HG03439 (cell line): Measurements from ENCODE around the gene BORCS6.
"Not testable (repeated sequence)": the region's sequence is repeated elsewhere in the genome, so short reads cannot be mapped to it uniquely, and the experiment has no call there.

ENCODE experiments used
- ATAC-seq: cut with Tn5 transposase; IDR thresholded peaks from one replicate; pipeline ENCODE4 v1.9.1; 2021; ENCODE audit warnings: mild to moderate bottlenecking, moderate library complexity; ENCODE audit not compliant: unreplicated experiment

Gene BORCS6

DNA sequence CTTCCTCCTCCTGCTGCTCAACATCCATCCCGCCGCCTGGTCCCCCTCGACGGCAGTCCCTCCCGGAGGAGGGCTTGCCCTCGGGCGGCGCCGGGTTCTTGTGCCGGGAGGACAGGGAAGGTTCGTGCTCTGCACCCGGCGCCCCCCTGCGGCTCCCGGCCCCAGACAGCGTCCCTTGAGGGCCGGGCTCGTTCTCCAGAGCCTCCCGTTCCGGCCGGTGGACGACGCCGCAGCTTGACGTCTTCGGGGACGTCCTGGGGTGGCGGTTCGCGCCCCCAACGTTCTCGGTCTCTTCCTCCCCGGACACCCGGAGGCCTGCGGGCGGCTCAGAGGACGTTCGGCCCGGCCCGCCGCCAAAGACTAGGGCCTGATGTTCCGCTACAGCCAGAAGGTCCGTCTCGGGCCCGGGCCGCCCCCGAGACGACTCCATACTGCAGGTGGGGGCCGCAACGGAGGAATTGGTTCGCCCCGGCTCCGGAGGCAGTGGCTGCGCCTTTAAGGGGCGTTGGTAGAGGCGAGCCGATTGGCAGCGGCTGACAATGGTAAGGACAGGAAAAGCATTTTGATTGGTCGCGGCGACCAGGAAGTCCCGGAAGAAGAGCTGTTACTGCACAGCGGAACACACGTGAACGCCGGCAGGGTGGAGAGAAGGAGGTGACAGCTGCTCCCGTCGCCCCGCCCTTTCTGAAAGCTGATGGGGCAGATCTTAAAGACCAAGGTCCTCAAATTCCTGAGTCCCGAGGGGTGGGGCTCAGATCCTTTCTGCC lies at the start of gene BORCS6:
Gene BORCS6, minus strand, starts transcription at position 470 of the 767 bp plus-strand sequence. Its CDS starts 40 bp downstream, at position 430.
- peak; percentile 40 for ATAC-seq

DNA sequence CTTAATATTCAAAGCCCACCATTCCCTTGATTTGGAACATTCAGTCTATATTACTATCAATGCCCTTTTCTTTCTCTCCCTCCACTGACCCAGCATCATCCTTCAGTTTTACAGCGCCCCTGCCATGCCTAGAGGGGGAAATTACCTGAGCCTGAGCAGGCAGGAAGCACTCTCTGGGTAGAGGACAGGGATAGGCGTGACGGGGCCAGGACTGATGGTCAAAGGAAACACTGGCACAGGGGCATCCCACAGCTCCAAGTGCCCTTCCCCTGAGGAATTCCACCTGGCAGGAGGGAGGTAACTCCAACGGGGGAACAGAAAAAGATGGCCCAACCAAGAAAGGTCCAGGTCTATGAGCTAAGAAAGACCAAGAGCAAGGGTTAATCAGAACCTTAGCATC lies 47.9 kb upstream of the BORCS6 start:
- ATAC-seq = no peak

DNA sequence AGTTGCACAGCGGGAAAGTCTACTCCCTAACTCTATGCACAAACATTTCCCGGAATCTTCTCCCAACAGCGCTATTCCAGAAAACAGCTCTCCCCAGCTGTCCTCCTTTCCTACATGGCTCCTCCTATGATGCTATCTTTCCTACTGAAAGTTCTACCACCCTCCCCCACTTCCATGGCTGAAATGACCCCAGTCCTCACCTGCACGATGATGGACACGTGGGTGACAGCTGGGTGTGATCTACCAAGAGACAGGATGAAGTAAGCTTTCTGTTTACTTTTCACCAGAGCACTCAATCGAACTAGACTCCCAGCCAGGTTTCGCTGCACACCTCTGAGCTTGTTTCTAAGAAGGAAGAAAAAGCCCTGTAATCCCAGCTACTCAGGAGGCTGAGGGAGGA lies 47.2 kb upstream of the BORCS6 start:
- ATAC-seq = no peak

DNA sequence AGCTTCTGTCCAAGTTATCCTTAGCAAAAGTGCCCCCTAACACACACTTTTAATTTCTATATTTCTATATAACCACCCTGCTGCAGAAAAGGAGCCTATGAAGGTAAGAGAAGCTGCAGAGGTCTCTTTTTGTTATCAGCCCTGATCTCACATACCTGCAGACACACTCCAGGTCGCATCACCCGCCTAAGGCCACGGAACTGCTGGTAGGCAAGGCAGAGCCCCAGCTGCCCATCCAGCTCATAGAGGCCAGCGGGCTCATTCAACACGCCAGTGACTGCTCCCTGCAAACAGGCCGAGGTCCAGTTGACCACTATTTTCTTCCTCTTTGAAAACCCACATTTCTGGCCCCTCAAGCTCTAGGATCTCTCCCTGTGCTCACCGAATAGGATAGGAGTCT lies 45.7 kb upstream of the BORCS6 start:
- no peak for ATAC-seq

DNA sequence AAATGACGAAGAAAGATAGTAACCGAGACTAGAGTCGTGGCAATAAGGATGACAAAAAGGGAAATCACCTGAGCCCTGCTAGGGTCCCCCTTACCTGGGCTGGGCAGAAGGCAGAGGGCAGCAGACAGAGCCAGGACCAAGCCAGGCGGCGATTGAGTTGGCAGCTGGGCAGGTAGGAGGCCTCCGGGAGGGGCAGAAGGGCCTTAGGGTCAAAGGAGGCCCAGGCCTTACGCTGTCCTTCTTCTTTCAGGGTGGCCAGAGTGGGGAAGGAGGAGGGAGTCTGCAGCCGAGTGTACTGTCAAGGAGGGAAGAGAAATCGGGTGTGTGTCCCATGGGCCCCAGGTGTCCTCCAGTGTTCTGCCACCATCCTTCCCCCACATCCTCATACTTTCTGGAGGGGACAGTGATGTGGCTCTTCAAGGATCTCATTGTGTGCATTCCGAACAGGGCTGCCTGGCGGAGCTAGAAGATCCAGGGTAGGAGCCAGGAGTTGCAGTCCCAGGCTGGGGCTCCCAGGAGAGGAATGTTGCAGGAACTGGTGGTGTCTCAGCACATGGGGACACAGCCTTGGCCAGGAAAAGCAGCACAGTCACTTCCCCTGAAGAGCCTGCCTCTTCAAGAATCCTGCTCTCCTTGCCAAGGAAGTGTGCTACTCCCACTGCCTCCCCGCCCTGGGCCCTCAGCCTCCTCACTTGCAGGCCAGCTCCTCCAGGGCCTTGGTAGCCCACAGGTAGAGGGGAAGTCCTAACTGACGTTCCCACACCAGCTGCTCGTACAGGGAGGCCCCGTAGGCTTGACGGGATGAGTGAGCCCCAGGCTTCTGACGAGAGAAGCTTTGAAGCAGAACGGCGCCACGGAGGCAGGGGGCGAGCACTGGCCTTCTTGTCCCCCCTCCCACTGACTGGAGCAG lies 44.6 kb upstream of the BORCS6 start:
- ATAC-seq = no peak

DNA sequence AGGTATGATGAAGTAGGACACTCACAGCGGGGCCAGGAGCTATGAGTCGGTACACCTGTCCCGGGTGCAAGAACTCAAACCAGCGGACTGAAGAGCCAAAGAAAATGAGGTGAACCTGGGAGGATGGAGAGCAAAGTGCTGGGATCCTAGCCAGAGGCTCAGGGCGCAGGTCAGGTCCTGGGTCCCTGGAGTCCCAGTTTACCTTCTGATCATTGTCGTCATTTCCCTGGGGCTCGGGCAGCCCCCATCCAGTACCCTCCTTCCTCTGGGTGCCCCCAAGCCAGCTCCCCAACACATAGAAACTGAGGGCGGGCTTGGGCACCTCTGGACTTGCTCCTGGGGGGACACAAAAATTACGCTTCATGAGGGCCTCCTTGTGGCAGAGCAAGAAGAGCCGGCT lies 41.7 kb upstream of the BORCS6 start:
- ATAC-seq = no peak

DNA sequence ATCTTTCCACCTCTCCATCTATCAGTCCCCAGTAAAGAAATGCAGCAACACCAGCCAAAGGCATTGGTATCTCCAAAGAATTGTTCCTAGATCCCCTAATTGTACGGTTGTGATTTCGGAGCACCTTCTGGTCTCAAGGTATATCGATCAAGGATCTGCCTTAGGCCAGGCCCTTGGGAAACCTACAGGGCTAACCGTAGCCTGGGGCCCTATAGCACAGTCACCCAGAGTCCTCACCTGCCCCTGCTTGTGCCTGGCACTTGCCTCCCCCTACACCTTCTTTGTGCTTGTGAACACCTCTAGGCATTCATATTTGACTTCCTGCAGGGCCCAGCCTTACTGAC lies 37.2 kb upstream of the BORCS6 start:
- ATAC-seq = no peak

DNA sequence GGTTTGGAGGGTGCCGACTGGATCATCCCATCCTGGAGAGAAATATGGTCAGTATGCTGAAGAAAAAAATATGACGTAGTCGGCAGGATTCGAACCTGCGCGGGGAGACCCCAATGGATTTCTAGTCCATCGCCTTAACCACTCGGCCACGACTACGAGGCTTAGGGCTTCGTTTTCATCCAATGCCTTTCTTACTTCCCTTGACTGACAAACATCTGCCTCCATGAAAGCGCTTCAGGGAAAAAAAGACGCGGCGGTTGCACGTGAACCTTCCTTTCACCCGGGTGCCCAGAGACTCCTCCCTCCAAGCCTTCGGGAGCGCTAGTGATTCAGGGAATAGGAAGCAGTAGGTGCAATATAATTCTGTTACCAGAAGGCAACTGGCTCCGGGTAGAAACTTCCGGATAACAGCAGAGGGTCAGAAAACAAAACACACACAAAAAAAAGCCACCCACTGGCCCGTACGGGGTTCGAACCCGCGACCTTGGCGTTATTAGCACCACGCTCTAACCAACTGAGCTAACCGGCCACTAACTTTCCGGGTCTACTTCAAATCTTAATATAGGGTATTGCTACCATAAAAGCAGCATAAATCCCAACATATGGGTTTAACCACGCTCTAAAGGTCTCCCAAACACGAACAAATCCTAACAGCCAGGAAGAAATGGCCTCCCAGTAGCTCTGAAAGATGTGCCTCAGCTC lies 36.7 kb upstream of the BORCS6 start:
- no peak for ATAC-seq

DNA sequence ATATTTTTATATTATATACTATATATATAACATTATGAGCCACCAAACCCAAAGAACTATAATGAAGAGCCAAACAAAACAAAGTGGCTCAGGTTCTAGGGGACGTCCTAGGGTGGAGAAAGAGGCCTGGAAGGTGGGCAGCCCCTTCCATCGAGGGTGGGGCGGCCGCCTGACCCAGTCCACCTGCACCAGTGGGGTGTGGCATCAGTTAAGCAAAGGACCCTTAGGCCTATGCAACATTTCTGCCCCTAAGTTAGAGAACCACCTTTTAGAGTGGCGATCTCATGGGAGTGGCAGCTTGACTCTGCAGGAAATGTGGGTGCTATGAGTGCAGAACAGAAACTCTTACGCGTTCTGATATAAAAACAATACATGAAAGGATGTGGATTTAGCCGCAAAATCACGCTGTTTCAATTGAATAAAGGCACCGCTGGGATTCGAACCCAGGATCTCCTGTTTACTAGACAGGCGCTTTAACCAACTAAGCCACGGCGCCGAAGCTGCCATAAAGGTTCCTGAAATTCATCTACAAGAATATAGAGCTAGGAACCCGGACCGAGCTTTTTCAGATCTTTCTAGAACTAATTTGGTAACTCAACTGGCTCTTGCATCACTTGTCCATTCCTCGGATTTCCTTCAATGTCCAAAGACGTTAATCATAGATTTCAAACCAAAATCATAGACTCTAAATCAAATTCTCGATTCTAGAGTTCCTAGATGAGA lies 36.0 kb upstream of the BORCS6 start:
- ATAC-seq = no peak

DNA sequence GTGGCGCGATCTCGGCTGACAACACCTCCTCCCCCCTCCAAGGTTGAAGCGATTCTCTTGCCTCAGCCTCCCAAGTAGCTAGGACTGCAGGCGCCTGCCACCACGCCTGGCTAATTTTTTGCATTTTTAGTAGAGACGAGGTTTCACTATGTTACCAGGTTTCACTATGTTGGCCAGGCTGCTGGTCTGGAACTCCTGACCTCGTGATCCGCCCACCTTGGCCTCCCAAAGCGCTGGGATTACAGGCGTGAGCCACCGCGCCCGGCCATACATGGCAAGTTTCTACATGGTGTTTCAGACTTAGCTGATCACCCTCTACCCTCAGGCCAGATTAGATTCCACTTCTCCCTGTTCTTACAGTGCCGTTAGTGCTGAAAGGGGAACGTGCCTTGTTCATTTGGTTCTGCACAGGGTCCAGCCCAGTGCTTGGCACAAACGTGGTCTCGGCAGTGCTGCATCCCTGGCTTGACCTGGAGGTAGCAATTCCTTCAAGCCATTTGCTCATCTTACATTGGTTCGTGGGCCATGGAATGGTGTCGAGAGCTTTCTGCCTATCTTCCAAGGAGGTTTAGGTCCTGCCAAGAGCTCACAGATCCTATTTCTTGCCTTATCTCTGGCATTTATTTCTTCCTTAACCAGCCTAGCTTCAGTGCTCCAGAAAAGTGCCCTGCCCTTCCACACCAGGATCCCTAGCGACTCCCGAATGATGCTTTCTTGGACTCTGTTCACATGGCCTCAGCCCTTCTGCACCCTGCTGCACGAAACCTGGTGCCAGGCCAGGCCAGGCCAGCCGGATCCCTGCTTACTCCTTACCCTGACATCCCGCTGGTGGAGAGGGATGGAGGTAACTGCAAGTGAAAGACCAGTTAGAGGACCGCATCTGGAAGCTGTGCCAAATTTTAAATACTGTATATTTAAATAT lies 35.2 kb upstream of the BORCS6 start:
- ATAC-seq = no peak

DNA sequence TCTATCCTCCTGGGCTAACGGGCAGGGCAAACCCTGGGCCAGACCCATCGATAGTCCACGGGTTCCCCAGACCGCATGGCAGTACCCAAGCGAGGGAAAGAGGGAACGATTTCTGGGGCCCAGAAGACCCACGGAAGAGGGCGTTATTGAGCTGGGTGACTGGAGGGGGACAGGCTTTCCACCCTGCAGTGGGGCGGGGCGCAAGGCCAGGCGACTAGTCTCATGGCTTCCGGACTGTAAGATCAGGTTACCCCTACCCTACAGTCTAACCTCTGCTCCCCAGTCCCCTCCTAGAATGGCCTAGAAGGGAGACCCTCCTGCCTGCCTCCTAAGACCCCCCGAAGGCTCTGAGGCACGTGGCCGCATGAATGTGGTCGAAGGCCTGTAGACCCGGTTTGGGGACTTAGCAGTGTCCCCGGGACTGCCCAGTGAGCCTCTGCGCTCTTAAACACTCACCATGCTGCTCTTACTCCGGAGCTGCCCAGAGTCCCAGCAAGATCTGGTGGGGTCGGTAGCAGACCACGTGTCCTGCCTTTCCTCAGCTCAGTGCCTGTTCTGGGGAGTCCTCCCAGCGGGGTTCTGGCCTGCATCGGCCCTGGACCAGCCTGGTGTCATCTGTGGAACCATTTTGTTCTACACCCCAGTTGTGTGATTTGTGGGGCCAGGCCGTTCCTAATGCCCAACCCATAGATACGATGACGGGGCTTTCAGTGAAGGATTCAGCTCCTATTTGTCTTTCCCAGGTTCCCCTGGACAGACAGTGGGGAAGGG lies 33.6 kb upstream of the BORCS6 start:
- ATAC-seq = no peak

DNA sequence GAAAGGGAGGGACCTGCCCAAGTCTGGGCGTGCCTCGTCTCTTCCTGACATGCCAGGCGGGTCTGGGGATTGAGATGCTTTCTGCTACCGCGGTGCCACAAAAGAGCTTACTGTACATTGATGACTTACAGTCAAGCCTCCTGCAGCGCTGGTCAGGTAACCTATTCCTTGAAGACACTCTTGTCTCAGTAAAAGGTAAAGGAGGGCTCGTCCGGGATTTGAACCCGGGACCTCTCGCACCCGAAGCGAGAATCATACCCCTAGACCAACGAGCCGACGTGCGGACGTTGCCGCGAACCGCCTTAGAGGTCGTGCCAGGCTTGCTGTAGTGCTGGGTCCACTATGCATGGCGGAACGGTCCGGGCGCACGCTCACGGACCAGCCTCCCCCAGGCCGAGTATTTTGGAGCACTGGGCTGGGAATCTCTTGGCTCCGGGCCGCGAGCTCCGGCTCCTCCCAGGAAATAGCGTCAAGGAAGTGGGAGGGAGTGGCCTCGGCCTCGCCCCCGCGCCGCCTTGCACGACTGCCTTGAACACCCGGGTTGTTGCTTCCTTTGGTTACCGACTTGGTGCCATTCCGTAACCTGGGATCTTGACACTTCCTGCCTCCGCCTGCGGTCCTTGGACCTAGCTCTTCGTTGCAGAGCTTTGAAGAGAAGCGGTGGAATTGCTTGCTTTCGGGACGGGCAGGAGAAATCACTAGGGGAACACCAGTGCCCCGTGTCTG lies 32.8 kb upstream of the BORCS6 start:
- ATAC-seq = peak; percentile 38

DNA sequence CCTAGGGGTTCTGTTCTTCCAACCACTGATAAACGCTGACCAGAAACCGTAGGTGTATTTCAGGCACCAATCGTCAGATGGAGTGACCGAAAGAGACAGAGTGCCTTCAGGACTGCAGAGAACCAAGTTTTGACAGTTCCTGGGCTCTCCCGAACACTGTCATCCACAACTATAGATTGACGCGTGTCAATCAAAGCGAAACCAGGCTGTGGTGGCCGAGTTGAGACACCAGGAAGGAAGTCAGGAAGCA lies 32.3 kb upstream of the BORCS6 start:
- peak; percentile 30 for ATAC-seq

DNA sequence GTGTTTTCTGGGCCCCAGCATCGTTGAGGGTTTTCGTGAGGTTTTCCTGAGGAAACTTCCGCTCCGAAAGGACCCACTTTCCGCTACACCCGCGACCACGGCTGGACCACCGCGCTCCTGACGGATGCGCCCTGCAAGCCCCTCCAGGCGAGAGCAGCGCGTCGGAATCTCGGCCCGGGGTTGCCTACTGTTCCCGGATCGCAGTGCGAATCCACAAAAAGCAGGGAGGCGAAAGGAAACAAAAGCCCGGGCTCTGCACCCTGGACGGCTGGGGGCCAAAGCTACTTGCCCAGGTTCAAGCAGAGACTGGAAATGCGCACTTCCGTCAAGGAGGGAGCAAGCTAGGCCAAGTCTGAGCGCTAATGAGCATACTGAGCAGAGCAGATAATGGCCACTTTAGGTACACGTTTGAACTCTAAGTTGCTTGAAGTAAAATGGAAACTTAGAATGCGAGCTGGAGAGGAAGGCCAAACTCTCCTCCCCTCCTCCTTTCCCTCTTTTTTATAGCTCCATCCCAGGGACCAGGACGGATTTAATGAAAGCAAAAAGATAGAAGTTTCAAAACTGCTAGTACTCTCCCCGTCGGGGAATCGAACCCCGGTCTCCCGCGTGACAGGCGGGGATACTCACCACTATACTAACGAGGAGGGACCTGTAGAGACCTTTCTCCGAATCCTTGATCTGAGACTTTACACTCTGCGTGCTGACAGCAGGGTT lies 31.8 kb upstream of the BORCS6 start:
- peak; percentile 42 for ATAC-seq

DNA sequence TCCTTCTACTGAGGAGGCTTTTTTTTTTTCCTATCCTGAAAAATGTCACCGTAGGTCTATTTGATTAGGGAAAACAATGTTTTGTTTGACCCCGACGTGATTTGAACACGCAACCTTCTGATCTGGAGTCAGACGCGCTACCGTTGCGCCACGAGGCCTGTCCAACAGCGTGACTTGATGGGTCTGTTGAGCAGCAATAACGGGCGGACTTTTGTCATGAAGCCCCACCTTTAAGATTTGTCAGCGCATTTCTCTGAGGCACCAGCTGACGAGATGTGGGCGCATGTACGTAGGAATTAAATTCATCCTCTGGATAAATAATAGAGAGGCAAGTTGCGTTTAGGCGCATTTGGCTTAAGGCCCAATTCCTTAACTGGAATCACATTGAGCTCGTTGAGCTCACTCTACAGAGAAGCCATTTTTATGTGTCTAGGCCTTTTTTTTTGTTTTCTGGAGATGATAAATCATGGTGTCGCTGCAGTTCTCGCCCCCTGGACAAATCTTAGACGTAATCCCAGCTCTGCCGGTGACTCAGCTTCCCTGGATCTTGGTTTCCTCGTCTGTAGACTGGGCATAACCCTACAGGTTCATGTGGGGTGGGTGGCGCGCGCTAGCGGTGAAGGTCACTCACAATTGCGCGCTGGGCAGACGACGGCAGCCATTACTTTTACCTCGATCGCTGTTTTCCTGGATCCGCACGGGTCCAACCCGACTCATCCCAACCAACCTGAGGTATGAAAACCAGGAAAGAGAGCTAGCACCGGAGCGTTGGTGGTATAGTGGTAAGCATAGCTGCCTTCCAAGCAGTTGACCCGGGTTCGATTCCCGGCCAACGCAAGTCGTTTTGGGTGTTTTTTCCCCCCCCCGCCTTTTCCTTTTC lies 31.0 kb upstream of the BORCS6 start:
- no peak for ATAC-seq

DNA sequence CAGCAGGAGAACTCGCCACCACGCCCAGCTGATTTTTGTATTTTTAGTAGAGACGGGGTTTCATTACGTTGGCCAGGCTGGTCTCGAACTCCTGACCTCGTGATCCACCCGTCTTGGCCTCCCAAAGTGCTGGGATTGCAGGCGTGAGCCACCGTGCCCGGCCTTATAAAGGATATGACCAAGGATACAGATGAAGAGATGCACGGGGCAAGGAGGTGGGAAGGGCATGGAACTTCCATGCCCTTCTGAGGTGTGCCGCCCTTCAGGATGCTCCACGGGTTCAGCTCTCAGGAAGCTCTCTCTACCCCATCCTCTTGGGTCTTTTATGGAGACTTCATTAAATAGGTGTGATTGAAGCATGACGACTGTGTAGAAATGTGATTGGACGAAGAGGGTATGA lies 24.0 kb upstream of the BORCS6 start:
- not testable (repeated sequence) for ATAC-seq
